Adrenal gland (tissue), 5 donors: ENCODE data around the gene PAK5.

Experiments
- POLR2A ChIP-seq, 2 donors: fragments of 450-650 bp; IDR thresholded peaks; one replicate each; pipeline ENCODE4 v1.6.1; 2017; ENCODE audit warnings: antibody characterized with exemption in 2 of 2, mild to moderate bottlenecking in 2 of 2, moderate library complexity in 1 of 2
- TF ChIP-seq, protein P1 (sequence below), 6 experiments: fragments of 450-650 bp in 4 of 6; fragments of 200-600 bp in 2 of 6; sonication (generic) in 1 of 6; IDR thresholded peaks; 1 replicate in 5 of 6; 2 replicates in 1 of 6; pipeline versions ENCODE4 v1.5.1 to v1.8.0; 2016 to 2021; ENCODE audit warnings: antibody characterized with exemption in 6 of 6, mild to moderate bottlenecking in 2 of 6, moderate library complexity in 1 of 6
- donor health status: DM: no; HTN: no; CAD: no.

- TF ChIP-seq, protein P1, sequence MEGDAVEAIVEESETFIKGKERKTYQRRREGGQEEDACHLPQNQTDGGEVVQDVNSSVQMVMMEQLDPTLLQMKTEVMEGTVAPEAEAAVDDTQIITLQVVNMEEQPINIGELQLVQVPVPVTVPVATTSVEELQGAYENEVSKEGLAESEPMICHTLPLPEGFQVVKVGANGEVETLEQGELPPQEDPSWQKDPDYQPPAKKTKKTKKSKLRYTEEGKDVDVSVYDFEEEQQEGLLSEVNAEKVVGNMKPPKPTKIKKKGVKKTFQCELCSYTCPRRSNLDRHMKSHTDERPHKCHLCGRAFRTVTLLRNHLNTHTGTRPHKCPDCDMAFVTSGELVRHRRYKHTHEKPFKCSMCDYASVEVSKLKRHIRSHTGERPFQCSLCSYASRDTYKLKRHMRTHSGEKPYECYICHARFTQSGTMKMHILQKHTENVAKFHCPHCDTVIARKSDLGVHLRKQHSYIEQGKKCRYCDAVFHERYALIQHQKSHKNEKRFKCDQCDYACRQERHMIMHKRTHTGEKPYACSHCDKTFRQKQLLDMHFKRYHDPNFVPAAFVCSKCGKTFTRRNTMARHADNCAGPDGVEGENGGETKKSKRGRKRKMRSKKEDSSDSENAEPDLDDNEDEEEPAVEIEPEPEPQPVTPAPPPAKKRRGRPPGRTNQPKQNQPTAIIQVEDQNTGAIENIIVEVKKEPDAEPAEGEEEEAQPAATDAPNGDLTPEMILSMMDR (IDR thresholded peaks at IDR 0.05) = no peak
- TF ChIP-seq POLR2A (IDR thresholded peaks at IDR 0.05) = no peak
Observed at GRCh38 chr20:9792674-9793073, 46.2 kb downstream of the PAK5 start.
